Measurements from ENCODE around the gene EPHB4.
"Not testable (repeated sequence)": the region's sequence is repeated elsewhere in the genome, so short reads cannot be mapped to it uniquely, and the experiment has no call there.

Gene EPHB4

DNA sequence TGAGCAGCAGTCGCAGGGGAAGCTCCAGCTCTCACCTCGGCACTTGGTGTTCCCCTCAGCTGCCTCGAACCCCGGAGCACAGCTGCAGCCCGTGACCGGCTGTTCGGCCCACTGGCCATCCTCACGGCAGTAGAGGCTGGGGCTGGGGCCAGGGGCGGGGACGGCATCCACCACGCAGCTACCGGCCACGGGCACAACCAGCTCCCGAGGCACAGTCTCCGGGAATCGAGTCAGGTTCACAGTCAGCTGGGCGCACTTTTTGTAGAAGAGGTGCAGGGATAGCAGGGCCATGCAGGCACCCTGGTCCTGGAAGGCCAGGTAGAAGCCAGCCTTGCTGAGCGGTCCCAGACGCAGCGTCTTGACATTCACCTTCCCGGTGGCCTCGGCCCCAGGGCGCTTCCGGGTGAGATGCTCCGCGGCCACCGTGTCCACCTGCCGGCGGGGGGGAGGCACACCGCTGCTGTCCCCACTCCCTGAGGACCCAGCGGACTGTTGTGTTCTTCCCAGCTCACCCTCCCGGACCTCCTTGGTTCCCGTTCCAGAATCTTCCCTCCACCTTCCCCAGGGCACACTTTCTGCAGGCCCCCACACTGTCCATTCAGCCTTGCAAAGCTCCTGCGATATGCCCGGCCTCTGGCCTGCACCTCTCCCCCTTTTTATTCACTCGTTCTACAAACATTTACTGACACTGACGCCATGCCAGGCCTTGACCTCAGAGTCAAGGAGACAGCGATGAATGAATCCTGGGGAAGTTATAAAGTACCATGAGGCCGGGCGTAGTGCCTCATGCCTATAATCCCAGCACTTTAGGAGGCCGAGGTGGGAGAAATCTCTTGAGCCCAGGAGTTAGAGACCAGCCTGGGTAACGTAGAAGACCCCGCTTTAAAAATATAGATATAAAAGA lies 4.8 kb downstream of the EPHB4 start:
- DNase-seq (ENCODE audit: low read depth) = no peak

DNA sequence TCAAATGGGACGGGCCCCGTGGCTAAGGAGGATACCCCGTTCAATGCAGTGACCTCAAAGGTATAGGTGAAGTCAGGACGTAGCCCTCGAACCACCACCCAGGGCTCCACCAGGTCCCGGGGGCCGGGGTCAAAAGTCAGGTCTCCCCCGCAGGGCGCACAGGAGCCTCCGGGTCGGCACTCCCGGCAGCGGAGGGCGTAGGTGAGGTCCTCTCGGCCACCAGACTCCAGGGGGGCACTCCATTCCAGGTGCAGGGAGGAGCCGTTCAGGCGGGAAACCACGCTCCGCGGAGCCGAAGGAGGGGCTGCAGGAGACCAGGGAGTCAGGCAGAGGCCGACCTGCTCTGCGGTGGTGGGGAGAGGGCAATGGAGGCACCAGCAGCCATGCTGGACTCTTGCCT lies 7.7 kb downstream of the EPHB4 start:
- DNase-seq (ENCODE audit: low read depth) = no peak

DNA sequence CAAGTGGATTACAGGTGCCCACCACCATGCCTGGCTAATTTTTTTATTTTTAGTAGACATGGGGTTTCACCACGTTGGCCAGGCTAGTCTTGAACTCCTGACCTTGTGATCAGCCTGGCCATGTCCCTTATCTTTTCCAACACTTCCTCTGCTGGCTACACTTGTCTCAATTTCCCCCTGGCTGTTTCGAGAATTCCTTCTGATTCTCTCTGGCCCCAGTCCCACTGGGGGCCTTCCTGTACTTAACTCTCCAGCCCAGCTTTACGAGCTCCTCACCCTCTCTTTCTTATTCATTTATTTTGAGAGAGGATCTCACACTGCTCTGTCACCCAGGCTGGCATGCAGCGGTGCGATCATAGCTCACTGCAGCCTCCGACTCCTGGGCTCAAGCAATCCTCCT lies 8.5 kb downstream of the EPHB4 start:
- no peak for DNase-seq (ENCODE audit: low read depth)

DNA sequence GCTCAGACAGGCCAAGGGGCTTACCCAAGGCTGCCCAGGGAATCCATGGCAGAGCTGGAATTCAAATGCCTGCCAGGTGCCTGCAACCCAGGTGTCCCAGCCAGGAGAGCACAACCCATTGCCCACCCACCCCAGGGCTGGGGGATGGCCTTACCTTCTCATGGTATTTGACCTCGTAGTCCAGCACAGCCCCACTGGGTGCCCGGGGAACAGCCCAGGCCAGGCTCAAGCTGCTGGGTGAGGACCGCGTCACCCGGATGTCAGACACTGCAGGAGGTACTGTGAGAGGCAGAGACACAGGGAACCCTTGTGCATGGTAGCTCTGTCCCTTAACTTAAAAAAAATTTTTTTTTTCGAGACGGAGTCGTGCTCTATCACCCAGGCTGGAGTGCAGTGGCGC lies 9.0 kb downstream of the EPHB4 start:
- no peak for DNase-seq (ENCODE audit: low read depth)

DNA sequence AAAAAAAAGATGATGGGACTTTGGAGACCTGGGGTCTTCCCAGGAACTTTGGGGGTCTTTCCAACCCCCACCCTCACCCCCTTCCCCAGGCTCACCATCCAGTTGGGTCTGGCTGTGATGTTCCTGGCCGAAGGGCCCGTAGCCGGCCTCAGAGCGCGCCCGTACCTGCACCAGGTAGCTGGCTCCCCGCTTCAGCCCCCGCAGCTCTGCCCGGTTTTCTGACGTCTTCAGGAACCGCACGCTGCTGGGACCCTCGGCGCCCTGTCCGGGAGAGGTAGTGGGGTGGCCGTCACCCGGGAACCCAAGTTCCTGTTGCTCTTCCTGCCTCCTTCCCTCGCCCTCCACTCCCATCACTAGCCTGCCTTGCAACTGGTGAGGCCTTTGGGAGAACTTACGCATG lies 10.2 kb downstream of the EPHB4 start:
- DNase-seq (ENCODE audit: low read depth) = no peak

DNA sequence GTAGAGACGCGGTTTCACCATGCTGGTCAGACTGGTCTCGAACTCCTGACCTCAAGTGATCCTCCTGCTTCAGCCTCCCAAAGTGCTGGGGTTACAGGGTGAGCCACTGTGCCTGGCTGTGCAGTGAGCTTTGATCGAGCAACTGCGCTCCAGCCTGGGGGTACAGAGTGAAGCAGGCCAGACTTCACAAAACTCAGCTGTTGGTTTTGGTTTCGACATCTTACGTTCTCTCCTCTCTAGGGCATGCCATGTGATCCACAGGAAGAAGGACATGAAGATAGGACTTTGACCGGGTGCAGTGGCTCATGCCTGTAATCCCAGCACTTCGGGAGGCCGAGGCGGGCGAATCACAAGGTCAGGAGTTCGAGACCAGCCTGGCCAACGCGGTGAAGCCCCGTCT lies 10.8 kb downstream of the EPHB4 start:
- not testable (repeated sequence) for DNase-seq (ENCODE audit: low read depth)

DNA sequence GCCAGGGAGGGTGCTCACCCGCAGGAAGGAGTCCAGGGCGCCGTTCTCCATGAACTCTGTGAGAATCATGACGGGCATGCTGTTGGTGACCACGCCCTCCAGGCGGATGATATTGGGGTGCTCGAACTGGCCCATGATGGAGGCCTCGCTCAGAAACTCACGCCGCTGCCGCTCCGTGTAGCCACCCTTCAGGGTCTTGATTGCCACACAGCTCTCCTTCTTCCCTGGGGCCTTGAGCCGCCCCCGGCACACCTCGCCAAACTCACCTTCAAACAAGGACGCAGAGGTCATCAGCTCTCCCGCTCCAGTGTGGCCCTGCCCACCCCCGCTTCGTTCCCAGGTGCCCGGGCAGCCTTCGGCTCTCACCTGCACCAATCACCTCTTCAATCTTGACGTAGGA lies 14.6 kb downstream of the EPHB4 start:
- DNase-seq (ENCODE audit: low read depth) = no peak

DNA sequence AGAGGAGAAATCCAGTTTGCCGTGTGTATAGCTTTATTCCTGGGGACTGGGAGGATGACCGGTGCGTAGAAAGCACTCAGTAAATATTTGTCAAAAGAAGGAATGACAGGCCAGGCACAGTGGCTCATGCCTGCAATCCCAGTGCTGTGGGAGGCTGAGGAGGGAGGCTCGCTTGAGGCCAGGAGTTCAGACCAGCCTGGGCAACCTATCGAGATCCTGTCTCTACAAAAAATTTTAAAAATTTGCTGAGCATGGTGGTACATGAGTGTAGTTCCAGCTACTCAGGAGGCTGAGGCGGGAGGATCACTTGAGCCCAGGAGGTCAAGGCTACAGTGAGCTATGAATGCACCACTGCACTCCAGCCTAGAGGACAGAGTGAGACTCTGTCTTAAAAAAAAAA lies 15.8 kb downstream of the EPHB4 start:
- DNase-seq (ENCODE audit: low read depth) = no peak

DNA sequence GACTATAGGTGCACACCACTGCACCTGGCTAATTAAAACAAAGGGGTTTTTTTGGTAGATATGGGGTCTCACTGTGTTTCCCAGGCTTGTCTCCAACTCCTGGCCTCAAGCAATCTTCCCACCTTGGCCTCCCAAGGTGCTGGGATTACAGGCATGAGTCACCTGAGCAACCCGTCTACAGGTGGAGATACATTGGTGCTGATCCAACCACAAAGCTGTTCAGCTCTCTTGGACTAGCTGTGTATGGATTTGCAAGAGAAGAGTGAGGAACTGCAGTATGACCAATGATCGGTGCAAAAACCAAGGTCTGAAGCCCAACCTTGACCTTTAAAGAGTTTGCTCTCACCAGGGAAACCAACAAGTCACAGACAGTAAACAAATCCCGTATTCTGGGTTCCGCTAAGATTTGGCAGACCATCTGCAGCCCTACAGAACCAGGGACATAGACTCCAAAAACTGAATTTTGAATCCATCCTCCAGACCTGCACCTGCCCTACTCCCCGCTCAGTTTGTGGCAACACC lies 18.9 kb downstream of the EPHB4 start:
- DNase-seq (ENCODE audit: low read depth) = no peak

DNA sequence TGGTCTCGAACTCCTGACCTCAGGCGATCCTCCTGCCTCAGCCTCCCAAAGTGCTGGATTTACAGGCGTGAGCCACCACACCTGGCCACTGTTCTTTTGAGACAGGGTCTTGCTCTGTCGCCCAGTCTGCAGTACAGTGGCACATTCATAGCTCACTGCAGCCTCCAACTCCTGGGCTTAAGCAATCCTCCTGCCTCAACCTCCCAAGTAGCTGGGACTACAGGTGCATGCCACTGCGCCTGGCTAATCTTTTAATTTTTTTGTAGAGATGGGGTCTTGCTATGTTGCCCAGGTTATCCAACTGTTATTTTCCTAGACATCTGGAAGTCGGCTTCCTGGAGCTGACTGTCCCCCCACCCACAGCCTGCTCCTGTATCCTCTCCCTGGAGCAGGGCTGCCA lies 20.4 kb downstream of the EPHB4 start:
- DNase-seq (ENCODE audit: low read depth) = not testable (repeated sequence)

DNA sequence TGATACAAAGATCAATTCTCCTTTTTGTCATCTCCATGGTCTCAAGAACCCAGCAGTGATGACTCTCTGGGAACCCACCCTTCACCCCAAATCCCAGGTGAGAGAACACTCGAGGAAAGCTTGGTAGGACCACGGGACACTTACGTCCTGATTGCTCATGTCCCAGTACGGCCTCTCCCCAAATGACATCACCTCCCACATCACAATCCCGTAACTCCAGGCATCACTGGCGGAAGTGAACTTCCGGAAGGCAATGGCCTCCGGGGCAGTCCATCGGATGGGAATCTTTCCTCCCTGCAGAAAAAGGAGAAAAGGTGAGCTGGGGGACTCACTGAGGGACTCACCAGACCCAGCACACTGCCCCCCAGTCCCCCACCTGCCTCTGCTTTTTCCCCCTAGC lies 21.0 kb downstream of the EPHB4 start:
- DNase-seq (ENCODE audit: low read depth) = no peak

DNA sequence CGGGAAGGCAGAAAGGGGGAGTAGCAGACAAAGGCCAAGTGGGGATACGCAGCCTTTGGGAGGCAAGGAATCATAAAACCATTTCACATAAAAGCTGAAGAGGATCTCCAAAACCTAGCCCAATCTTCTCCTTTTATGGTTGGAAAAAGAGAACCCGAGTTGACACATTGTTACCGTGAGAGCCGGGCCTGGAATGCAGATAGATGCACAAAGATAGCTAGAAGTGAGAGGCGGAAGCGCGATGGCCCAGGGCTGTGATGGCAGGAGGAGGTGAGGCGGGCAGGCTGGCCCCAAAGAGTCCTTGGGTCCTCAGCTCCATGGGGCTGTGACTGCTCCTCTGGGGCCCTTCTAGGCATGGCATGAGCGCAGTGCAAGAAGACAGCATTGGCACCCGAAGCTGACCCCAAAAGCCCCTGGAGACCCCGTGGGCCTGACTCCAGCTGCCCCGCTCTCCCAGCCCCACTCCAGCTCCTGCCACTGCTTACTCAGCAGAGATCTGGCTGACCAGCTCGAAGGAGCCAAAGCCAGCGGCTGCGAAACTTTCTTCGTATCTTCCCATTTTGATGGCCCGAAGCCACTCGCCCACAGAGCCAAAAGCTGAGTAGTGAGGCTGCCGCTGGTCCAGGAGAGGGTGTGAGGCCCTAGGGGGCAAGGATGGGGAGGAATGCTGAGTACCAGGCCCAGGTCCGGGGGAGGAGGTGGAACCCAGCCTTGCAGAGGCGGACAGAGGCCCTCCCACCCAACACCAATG lies 22.5 kb downstream of the EPHB4 start:
- DNase-seq (ENCODE audit: low read depth) = no peak

DNA sequence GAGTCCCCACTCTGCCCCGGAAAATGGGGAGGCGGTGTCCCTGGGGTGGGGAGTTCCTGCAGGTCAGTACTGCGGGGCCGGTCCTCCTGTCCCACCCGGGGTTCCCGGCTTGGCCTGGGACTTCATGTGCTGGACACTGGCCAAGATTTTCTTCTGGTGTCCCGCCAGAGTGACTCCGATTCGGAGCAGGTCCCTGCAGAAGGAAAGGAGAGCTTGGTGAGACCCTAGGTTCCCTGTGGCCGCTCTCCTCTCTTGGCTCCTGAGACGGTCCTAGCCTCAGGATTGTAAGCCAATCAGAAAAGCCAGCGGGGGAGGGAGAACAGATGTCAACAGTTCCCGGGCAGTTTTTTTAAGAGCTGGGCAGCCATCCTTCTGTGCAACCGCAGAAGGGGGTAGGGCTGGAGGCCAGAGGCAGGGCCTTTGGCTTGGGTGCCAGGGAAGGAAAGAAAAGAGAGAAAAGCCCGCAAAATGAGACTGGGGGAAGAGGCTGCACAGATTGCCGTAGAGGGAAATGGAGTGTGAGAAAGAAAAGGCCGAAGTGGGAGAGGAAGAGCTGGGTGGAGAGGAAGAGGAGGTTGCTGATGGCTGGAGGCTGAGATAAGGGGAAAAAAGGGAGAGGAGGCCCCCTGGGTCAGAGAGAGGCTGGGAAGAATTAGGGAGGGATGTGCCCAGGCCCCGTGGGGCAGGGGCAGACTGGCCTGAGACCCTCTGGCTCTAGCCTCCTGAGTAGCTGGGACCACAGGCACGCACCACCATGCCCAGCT lies 23.7 kb downstream of the EPHB4 start:
- DNase-seq (ENCODE audit: low read depth) = peak; percentile 73

DNA sequence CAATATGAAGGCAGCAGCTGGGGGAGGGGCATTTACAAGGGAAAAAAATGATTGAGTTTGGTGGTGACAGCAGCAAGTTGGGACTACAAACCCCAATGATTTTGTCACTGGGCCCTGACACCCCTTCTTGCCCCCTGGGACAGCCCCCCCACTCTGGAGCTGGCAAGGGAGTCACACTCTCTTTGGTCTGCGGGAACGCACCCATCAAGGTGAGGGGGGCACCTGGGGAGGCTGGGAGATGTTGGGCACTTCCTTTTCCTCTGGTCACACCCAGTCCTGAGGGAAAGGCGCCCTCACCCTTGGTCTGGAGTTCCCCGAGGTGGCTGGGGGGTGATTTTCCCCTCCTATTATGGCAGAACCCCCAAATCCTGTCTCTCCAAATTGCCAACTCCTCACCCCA lies 24.4 kb downstream of the EPHB4 start:
- DNase-seq (ENCODE audit: low read depth) = no peak

DNA sequence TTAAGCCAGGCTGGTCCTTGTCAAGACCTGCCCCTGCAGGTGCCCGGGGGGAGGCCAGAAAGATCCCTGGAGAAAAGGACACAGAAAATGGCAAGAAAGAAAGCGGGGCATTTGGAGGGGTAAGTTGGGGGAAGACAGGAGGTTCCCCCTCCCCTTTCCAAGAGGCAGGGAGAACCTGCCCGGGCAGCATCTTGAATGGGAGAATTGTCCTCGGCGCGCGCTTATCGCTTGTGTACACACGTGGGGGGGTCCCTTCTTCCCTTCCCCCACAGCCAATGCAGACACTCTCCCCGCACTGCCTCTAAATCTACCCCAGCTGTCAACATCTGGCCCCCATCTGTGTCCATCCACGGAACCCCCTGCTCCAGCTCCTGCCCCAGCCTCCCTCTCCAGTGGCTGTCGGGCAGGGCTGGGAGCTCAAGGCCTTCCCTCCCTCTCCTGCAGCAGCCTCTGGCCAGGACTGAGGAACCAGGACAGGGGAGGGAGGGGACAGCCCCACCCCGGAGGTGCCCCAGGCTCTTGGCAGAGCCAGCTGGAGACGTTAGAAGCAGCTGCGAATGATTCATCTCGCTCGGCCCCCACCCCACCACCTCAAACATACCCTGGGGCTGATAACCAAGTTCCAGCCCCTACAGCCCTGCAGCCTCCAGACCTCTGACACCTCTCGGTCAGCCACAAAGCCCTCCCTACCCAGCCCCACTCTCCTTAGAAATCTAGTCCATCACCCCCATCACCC lies 25.3 kb downstream of the EPHB4 start:
- DNase-seq (ENCODE audit: low read depth) = peak; percentile 56

DNA sequence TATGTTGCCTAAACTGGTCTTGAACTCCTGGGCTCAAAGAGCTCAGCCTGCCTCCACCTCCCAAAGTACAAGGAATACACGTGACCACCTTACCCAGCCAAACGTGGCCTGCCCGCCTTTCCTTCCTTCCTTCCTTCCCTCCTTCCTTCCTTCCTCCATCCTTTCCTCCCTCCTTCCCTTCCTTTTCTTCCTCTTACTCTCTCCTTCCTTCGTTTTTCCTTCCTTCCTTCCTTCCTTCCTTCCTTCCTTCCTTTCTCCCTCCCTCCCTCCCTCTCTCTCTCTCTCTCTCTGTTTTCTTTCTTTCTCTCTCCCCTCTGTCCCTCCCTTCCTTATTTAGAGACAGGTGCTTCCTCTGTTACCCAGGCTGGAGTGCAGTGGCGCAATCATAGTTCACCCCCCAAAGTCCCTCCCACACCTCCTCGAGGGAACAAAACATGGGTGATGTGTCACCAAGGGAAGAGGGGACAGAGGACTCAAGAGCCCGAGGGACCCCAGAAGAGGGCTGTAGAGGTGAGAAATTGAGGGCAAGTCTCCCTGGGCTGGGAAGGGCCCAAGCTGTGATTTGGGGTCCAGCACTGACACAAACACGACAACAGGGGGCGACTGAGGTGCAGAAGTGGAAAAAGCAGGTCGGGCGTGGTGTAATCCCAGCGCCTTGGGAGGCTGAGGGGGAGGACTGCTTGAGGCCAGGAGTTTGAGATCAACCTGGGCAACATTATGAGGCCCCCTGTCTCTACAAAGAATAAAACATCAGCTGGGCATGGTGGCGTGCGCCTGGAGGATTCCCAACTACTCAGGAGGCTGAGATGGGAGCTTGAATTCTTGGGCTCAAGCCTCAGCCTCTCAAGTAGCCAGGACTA lies 28.1 kb downstream of the EPHB4 start:
- no peak for DNase-seq (ENCODE audit: low read depth)

DNA sequence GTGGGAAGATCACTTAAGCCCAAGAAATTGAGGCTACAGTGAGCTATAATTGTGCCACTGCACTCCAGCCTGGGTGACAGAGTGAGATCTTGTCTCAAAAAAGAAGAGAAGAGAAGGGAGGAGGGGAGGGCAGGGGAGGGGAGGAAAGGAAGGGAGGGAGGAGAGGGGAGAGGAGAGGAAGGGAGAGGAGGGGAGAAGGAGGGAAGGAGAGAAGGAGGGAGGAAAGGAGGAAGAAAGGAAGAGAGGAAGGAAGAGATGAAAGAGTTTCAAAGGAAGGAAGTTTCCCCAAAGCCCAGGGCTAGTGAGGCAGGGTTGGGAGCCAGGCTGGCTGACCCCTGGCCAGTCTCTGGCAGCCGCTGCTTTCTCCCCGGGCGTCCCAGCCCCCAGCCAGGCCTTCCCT lies 32.6 kb downstream of the EPHB4 start:
- no peak for DNase-seq (ENCODE audit: low read depth)

DNA sequence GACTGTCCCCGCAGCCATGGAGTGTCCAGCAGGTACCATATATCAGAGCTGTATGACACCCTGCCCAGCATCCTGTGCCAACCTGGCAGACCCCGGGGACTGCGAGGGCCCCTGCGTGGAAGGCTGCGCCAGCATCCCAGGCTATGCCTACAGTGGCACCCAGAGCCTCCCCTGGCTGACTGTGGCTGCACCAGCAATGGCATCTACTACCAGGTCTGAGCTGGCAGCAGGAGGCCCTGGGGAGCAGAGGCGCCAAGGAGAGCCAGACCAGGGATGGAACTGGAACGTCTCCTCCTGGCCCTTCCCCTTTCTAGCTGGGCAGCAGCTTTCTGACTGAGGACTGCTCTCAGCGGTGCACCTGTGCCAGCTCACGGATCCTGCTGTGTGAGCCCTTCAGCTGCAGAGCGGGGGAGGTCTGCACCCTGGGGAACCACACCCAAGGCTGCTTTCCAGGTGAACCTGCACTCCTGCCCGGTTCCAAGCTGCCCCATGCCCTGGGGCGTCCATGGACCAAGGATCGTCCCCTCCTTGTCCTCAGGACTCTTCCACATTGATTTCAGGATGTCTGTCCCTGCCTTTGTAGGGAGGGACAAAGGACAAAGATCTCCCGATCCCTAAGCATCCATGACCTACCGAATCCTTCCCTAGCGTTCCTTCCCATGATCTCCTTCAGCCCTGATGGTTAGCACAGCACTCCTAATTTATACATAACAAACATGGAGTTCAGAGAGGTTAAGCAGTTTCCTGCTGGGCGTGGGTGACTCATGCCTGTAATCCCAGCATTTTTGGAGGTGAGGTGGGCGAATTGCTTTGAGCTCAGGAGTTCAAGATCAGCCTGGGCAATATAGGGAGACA lies 33.3 kb downstream of the EPHB4 start:
- no peak for DNase-seq (ENCODE audit: low read depth)

DNA sequence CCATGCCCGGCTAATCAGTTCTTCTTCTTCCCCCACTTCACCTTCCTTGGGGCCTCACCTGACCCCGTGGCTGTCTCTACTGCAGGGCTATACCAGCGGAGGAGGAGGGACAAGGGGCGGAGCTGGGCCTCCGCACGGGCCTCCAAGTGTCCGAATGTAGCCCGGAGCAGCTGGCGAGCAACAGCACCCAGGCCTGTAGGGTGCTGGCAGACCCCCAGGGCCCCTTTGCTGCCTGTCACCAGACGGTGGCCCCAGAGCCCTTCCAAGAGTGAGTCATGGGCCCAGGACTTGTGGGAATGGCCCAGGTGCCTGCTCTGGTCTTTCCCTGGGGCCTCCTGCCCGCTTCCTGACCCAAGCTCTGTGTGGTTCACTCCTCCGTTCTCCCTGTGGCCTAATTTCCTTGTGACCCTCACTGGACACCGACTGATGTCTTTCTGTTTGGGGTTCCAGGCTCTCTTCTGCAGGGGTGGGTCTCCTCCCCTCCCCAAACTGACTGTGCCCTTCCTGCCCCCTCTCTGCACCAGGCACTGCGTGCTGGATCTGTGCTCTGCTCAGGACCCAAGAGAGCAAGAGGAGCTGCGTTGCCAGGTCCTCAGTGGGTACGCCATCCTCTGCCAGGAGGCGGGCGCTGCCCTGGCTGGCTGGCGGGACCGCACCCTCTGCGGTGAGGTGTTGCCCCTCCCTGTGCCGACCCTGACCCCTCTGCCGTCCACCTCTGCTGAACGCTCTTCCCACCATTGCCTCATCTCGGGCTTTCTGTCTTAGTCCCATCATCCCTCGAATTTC lies 35.2 kb downstream of the EPHB4 start:
- DNase-seq (ENCODE audit: low read depth) = no peak
